ENCODE measurements around the gene CCDC97.
A peak's percentile ranks its signal among the peaks of the same experiment; 100 is the strongest.
"Not testable (repeated sequence)": the region's sequence is repeated elsewhere in the genome, so short reads cannot be mapped to it uniquely, and the experiment has no call there.

CCDC97 gene

GRCh38 chr19:41369769-41370168, 59.8 kb downstream of the CCDC97 start:
- no peak for DNase-seq

DNA sequence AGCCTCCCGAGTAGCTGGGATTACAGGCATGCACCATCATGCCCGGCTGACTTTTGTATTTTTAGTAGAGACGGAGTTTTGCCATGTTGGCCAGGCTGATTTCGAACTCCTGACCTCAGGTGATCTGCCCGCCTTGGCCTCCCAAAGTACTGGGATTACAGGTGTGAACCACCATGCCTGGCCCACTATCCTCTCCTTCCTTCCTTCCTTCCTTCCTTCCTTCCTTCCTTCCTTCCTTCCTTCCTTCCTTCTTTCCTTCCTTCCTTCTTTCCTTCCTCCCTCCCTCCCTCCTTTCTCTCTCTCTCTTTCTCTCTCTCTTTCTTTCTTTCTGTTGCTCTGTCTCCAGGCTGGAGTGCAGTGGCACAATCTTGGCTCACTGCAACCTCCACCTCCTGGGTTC, 61.1 kb downstream of the CCDC97 start:
- not testable (repeated sequence) for DNase-seq

GRCh38 chr19:41371541-41371940, 61.6 kb downstream of the CCDC97 start:
- no peak for DNase-seq

DNA sequence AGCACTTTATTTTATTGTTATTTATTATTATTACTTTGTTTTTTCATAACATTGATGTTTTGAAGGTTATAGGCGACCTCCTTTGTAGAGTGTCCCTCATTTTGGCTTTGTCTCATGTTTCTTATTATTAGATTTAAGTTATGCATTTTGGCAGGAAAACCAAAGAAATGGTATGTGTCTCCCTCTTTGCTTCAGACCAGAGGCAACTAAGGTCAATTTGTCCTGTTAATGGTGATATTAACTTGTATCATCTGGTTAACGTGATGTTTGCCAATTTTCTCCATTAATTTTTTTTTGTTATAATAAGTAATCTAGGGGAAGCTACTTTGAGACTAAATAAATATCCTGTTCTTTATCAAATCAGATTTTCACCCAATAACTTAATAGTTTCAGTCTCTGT, 62.5 kb downstream of the CCDC97 start:
- no peak for DNase-seq

DNA sequence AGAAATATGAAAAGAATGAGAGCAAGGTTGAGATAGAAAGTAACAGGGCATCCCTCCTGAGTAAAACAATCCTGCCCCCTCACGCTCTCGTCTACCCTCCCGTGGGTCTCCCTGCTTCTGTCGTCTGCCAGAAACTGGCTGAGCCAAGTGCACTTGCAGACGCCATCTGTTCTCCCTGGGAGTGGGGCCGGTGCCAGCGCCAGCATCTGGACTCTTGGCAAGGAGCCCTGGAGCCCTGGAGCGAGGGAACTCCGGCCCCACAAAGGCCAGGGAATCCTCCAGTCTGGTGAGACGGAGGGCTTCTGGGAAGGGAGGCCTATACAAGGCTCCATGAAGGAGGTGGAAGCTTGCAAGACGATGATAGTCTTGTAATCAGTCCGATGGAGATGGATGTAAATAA, 64.0 kb downstream of the CCDC97 start:
- DNase-seq, result peak; percentile 73

All from DMS153 (cell line).